ENCODE data around the gene MYOCD.

- TF ChIP-seq NR3C1 (CRISPR knock-in tag; IDR thresholded peaks at IDR 0.05) (no peak), ZFAT (CRISPR knock-in tag; conservative IDR thresholded peaks at IDR 0.05) (no peak), IRF1 (CRISPR knock-in tag; IDR thresholded peaks at IDR 0.05; ENCODE audit: low read depth) (no peak), ZNF274 (CRISPR knock-in tag; IDR thresholded peaks at IDR 0.05) (no peak)
Observed at GRCh38 chr17:12814718-12815117, 149.0 kb downstream of the MYOCD start.

All from HepG2 (cell line).